Fibroblast of lung (primary cell): Measurements from ENCODE around the gene TIMM44. TPM values are rescaled to one million over a fixed set of nuclear protein-coding genes. Genes with fewer than 3 reads are reported as not detected.

Experiments
- DNase-seq, 2 donors: peaks; one replicate each; pipeline versions ENCODE4 v3.0.0 to v3.0.0-alpha.2; 2010; ENCODE audit warnings: low read depth in 2 of 2
- H2AFZ ChIP-seq: 2 replicates; pipeline ENCODE4 v1.5.1; 2012; ENCODE audit warnings: low read length, control low read depth, inconsistent platforms
- H3K27ac ChIP-seq: 2 replicates; pipeline ENCODE4 v1.5.1; 2011; ENCODE audit warnings: low read length, control low read depth; ENCODE audit not compliant: insufficient read depth
- H3K27me3 ChIP-seq: 2 replicates; pipeline ENCODE4 v1.5.1; 2011; ENCODE audit warnings: mild to moderate bottlenecking, low read length; ENCODE audit not compliant: control insufficient read depth, insufficient read depth
- H3K36me3 ChIP-seq: 2 replicates; pipeline ENCODE4 v1.5.1; 2011; ENCODE audit warnings: low read length; ENCODE audit not compliant: control insufficient read depth, insufficient read depth
- H3K4me1 ChIP-seq: 2 replicates; pipeline ENCODE4 v1.5.1; 2011; ENCODE audit warnings: low read length; ENCODE audit not compliant: control insufficient read depth, insufficient read depth; ENCODE audit errors: extremely low read depth
- H3K4me2 ChIP-seq: 2 replicates; pipeline ENCODE4 v1.5.1; 2011; ENCODE audit warnings: low read length, control low read depth; ENCODE audit not compliant: insufficient read depth; ENCODE audit errors: extremely low read depth
- H3K4me3 ChIP-seq, 4 experiments: fragments of 200-600 bp in 1 of 4; sonication (generic) in 1 of 4; replicated peaks in 1 of 4; 2 replicates each; pipeline ENCODE4 v1.5.1; 2011 to 2016; ENCODE audit warnings: low read length in 4 of 4, low read depth in 3 of 4, mild to moderate bottlenecking in 3 of 4, control low read depth in 2 of 4, inconsistent platforms in 1 of 4, mixed read lengths in 1 of 4; ENCODE audit not compliant: insufficient read depth in 1 of 4; ENCODE audit errors: control extremely low read depth in 1 of 4
- H3K79me2 ChIP-seq: 2 replicates; pipeline ENCODE4 v1.5.1; 2012; ENCODE audit warnings: mild to moderate bottlenecking, low read length, inconsistent platforms; ENCODE audit not compliant: control insufficient read depth, insufficient read depth
- H3K9ac ChIP-seq: 2 replicates; pipeline ENCODE4 v1.5.1; 2011; ENCODE audit warnings: mild to moderate bottlenecking, low read length, control low read depth; ENCODE audit not compliant: insufficient read depth
- H3K9me3 ChIP-seq: 2 replicates; pipeline ENCODE4 v1.5.1; 2012; ENCODE audit warnings: low read depth, low read length; ENCODE audit not compliant: control insufficient read depth, insufficient read depth
- H4K20me1 ChIP-seq: 2 replicates; pipeline ENCODE4 v1.5.1; 2011; ENCODE audit warnings: low read length; ENCODE audit not compliant: control insufficient read depth, insufficient read depth; ENCODE audit errors: extremely low read depth
- CTCF ChIP-seq, 2 donors: IDR thresholded peaks in 1 of 2; conservative IDR thresholded peaks in 1 of 2; 1 replicate in 1 of 2; 2 replicates in 1 of 2; pipeline ENCODE4 v1.5.1; 2011 to 2012; ENCODE audit warnings: low read length in 2 of 2, control low read depth in 1 of 2, inconsistent platforms in 1 of 2, low read depth in 1 of 2, mild to moderate bottlenecking in 1 of 2
- EZH2 ChIP-seq: IDR thresholded peaks from 2 replicates; pipeline ENCODE4 v1.5.1; 2012; ENCODE audit warnings: low read length, control low read depth, mild to moderate bottlenecking; ENCODE audit errors: missing control alignments
- polyA plus RNA-seq, 2 donors: library from polyadenylated mRNA; depleted of rRNA in 1 of 2; stranded (reverse) in 1 of 2; unstranded in 1 of 2; fragments of >200 nt; gene quantifications; 2 replicates each; pipeline ENCODE4 v1.2.1, GENCODE V29; 2011 to 2012; ENCODE audit warnings: missing spikeins in 1 of 2
- total RNA-seq: library from RNA; depleted of rRNA; stranded (reverse); fragments of >200 nt; gene quantifications from 2 replicates; pipeline ENCODE4 v1.2.1, GENCODE V29; 2014

Gene TIMM44
- total and polyA plus RNA-seq, 2 donors (not counting 1 experiment from before 2014, with no cell fraction given) = 29.5 to 56.1 TPM

- no peak overlapping the region for H2AFZ ChIP-seq
- TF ChIP-seq EZH2 (no peak), CTCF (conservative IDR thresholded peaks at IDR 0.05 in 1 of 2, IDR thresholded peaks at IDR 0.05 in 1 of 2; ENCODE audit: low read depth in 1 of 2, low read length in 2 of 2) (no peak)
These were observed 35.3 kb downstream of the TIMM44 start for GRCh38 chr19:7908078-7908699.

GRCh38 chr19:7907544-7907943 lies 35.9 kb downstream of the TIMM44 start:
- Histone ChIP-seq H3K9me3 (no peaks in the 10 kb centered on the region), H3K4me1 (peaks cover 6% of the 10 kb centered on the region), H2AFZ (no peak overlapping the region), H3K4me3 (no peak overlapping the region), H3K9ac (no peak overlapping the region), H3K36me3 (peaks cover 23% of the 10 kb centered on the region), H4K20me1 (no peaks in the 10 kb centered on the region), H3K4me2 (no peak overlapping the region), H3K79me2 (peaks cover 29% of the 10 kb centered on the region), H3K27me3 (no peaks in the 10 kb centered on the region), H3K27ac (no peak overlapping the region)
- no peak for TF ChIP-seq EZH2
- DNase-seq = no peak

More at GRCh38 chr19:7908078-7908699, 35.3 kb downstream of the TIMM44 start:
- Histone ChIP-seq H4K20me1 (no peaks in the 10 kb centered on the region), H3K36me3 (peaks cover 24% of the 10 kb centered on the region), H3K9ac (no peak overlapping the region), H3K4me3 (no peak overlapping the region), H3K4me2 (no peak overlapping the region), H3K27ac (no peak overlapping the region), H3K79me2 (peaks cover 29% of the 10 kb centered on the region), H3K27me3 (no peaks in the 10 kb centered on the region), H3K9me3 (no peaks in the 10 kb centered on the region), H3K4me1 (peaks cover 6% of the 10 kb centered on the region)
- DNase-seq = no peak

GRCh38 chr19:7907122-7907521 lies 36.3 kb downstream of the TIMM44 start:
- Histone ChIP-seq H3K79me2 (peaks cover 29% of the 10 kb centered on the region), H3K9ac (no peak overlapping the region), H3K4me1 (peaks cover 6% of the 10 kb centered on the region), H3K27ac (no peak overlapping the region), H3K4me3 (no peak overlapping the region), H3K4me2 (no peak overlapping the region), H3K36me3 (peaks cover 21% of the 10 kb centered on the region), H4K20me1 (no peaks in the 10 kb centered on the region), H3K9me3 (no peaks in the 10 kb centered on the region), H3K27me3 (no peaks in the 10 kb centered on the region), H2AFZ (no peak overlapping the region)
- no peak for TF ChIP-seq CTCF (conservative IDR thresholded peaks at IDR 0.05 in 1 of 2, IDR thresholded peaks at IDR 0.05 in 1 of 2; ENCODE audit: low read depth in 1 of 2, low read length in 2 of 2)
- no peak for TF ChIP-seq EZH2
- no peak for DNase-seq
